Caco-2 (cell line): ENCODE data around the gene RYR2. TPM values are rescaled to one million over a fixed set of nuclear protein-coding genes. Genes with fewer than 3 reads are reported as not detected.

Source experiments
- BruUV-seq: library from RNA; stranded (reverse); fragments of 400-500 nt; replicated peaks from 2 replicates; lab custom pipeline; 2021; lab: Mats Ljungman, UMichigan
- CTCF ChIA-PET: fragments of 300-600 bp; sonication (Branson Sonifier 250); formaldehyde crosslinking; loops from one replicate; lab custom pipeline; 2022; ENCODE audit warnings: antibody characterized with exemption; lab: Charles Lee
- POLR2A ChIA-PET: fragments of 300-600 bp; sonication (Branson Sonifier 250); formaldehyde crosslinking; loops from one replicate; lab custom pipeline; 2022; ENCODE audit warnings: antibody characterized with exemption; lab: Charles Lee
- DNase-seq, 2 experiments: peaks; one replicate each; pipeline versions ENCODE4 v3.0.0 to v3.0.0-alpha.2; 2020 to 2022
- H3K27me3 ChIP-seq: replicated peaks from 2 replicates; pipeline ENCODE4 v1.6.0; 2011; ENCODE audit warnings: low read length; ENCODE audit not compliant: control insufficient read depth, insufficient read depth
- H3K36me3 ChIP-seq: 2 replicates; pipeline ENCODE4 v1.5.1; 2011; ENCODE audit warnings: low read length; ENCODE audit not compliant: control insufficient read depth, insufficient read depth
- H3K4me1 ChIP-seq: fragments of 250-450 bp; sonication (Bioruptor Pico); 2 replicates; pipeline ENCODE4 v1.5.1; 2020; ENCODE audit warnings: mild to moderate bottlenecking
- H3K4me3 ChIP-seq: 2 replicates; pipeline ENCODE4 v1.5.1; 2011; ENCODE audit warnings: low read depth, mild to moderate bottlenecking, control low read depth, low read length
- H3K9me3 ChIP-seq: fragments of 250-450 bp; sonication (Bioruptor Pico); 2 replicates; pipeline ENCODE4 v1.5.1; 2020; ENCODE audit warnings: mild to moderate bottlenecking, moderate library complexity
- H3K27ac Mint-ChIP-seq: one replicate; pipeline ENCODE4 v1.8.0; 2022; ENCODE audit warnings: mixed read lengths; ENCODE audit not compliant: unreplicated experiment
- H3K27me3 Mint-ChIP-seq: one replicate; pipeline ENCODE4 v1.8.0; 2022; ENCODE audit warnings: mixed read lengths; ENCODE audit not compliant: insufficient read depth, unreplicated experiment
- H3K36me3 Mint-ChIP-seq: one replicate; pipeline ENCODE4 v1.8.0; 2022; ENCODE audit warnings: mild to moderate bottlenecking, mixed read lengths; ENCODE audit not compliant: insufficient read depth, unreplicated experiment
- H3K4me1 Mint-ChIP-seq: one replicate; pipeline ENCODE4 v1.8.0; 2022; ENCODE audit warnings: low read depth, mixed read lengths; ENCODE audit not compliant: unreplicated experiment
- H3K4me3 Mint-ChIP-seq: one replicate; pipeline ENCODE4 v1.8.0; 2022; ENCODE audit warnings: mild to moderate bottlenecking, moderate library complexity, mixed read lengths; ENCODE audit not compliant: unreplicated experiment
- H3K9me3 Mint-ChIP-seq: one replicate; pipeline ENCODE4 v1.8.0; 2022; ENCODE audit warnings: mixed read lengths; ENCODE audit not compliant: unreplicated experiment
- CTCF ChIP-seq, 2 experiments: fragments of 200-600 bp in 1 of 2; IDR thresholded peaks; 1 replicate in 1 of 2; 2 replicates in 1 of 2; pipeline versions ENCODE4 v1.5.1 to v1.8.0; 2011 to 2022; ENCODE audit warnings: antibody characterized with exemption in 1 of 2, control low read depth in 1 of 2, inconsistent platforms in 1 of 2, low read depth in 1 of 2, low read length in 1 of 2, mild to moderate bottlenecking in 1 of 2, moderate library complexity in 1 of 2; ENCODE audit not compliant: insufficient read depth in 1 of 2, severe bottlenecking in 1 of 2, unreplicated experiment in 1 of 2
- intact Hi-C: fragments of 100-400 bp; cut with micrococcal nuclease; formaldehyde crosslinking; loops from one replicate; pipeline ENCODE4 v1.10.0; 2022; ENCODE audit not compliant: unreplicated experiment
- total RNA-seq: library from RNA; stranded (reverse); gene quantifications from 2 replicates; pipeline ENCODE4 v1.2.3, GENCODE V29; 2022

Gene RYR2
- total RNA-seq, 1 experiment from 2014 or later = 3.4 TPM

DNA sequence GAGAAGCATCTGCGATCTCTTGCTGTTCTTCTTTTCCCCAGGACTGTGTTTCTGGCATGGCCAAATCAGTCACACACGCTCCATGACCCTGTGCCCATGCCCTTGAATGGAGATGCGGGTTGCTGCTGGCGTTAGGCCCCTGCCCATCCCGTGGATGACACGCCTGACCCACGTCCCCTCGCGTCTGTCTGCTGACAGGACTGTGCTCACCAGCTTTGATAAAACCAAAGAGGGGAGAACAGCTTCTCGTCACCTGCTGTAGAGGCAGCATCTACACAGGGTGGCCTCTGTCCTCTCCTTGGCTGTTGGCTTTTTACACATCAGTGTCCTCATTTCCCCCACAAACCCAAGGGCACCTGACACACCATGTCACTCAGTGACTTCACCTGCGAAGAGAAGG is 44.6 kb upstream of the RYR2 start:
- BruUV-seq = no TSS peak
- Mint-ChIP-seq H3K4me1 (no peaks in the 10 kb centered on the region), H3K27ac (no peak overlapping the region), H3K27me3 (peaks cover 13% of the 10 kb centered on the region), H3K4me3 (no peak overlapping the region), H3K9me3 (no peaks in the 10 kb centered on the region), H3K36me3 (no peaks in the 10 kb centered on the region)
- ChIA-PET CTCF (interaction anchor here (0.6 kb wide), 1 partner anchor 25 kb away, joined by 3 read pairs; no protein-coding TSS in a partner anchor), POLR2A (interaction anchor here (0.6 kb wide), 1 partner anchor 143 kb away, joined by 3 read pairs; no protein-coding TSS in a partner anchor)
- no peak for DNase-seq
- no peaks in the 10 kb centered on the region for H3K9me3 ChIP-seq
- no peaks in the 10 kb centered on the region; the same call in 1 of the 2 replicates for H3K27me3 ChIP-seq
- H3K4me1 ChIP-seq = no peaks in the 10 kb centered on the region
- H3K4me3 ChIP-seq = no peak overlapping the region
- no peak for TF ChIP-seq CTCF (IDR thresholded peaks at IDR 0.05; ENCODE audit: insufficient read depth in 1 of 2, low read depth in 1 of 2, low read length in 1 of 2, severe bottlenecking in 1 of 2, unreplicated experiment in 1 of 2)
- no peaks in the 10 kb centered on the region for H3K36me3 ChIP-seq
- intact Hi-C loops = no loop called here

DNA sequence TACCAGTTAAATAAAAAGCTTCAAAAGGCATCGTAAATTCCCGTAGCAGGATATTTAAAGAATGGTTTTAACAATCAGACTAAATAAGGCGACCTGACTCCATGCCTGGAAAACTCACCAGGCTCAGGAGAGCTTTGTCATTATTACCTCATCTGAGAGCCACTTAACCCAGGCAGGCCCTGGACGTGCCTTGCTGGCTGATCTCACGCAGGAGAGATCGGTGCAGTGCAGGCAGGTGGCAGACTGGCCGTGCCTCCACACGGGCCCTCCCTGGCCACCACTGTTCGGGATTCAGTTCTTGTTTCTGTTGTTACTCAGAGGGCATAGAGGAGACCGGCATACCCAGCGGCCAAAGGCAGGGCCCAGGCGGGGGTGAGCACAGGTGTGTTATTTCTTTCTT is 44.1 kb upstream of the RYR2 start:
- Mint-ChIP-seq H3K27ac (no peak overlapping the region), H3K4me3 (no peak overlapping the region), H3K9me3 (no peaks in the 10 kb centered on the region), H3K27me3 (peaks cover 13% of the 10 kb centered on the region), H3K36me3 (no peaks in the 10 kb centered on the region), H3K4me1 (no peaks in the 10 kb centered on the region)
- no peaks in the 10 kb centered on the region for H3K9me3 ChIP-seq
- no peaks in the 10 kb centered on the region for H3K4me1 ChIP-seq
- DNase-seq = no peak
- H3K27me3 ChIP-seq = no peaks in the 10 kb centered on the region; the same call in 1 of the 2 replicates
- BruUV-seq = no TSS peak
- H3K36me3 ChIP-seq = no peaks in the 10 kb centered on the region
- intact Hi-C loops = no loop called here
- POLR2A ChIA-PET = interaction anchor here (0.6 kb wide), 1 partner anchor 142 kb away, joined by 3 read pairs; no protein-coding TSS in a partner anchor
- H3K4me3 ChIP-seq = no peak overlapping the region
- TF ChIP-seq CTCF (IDR thresholded peaks at IDR 0.05; ENCODE audit: insufficient read depth in 1 of 2, low read depth in 1 of 2, low read length in 1 of 2, severe bottlenecking in 1 of 2, unreplicated experiment in 1 of 2) = no peak
- CTCF ChIA-PET = no interaction called here

- Histone ChIP-seq H3K4me1 (no peaks in the 10 kb centered on the region), H3K9me3 (no peaks in the 10 kb centered on the region), H3K27me3 (no peaks in the 10 kb centered on the region; the same call in 1 of the 2 replicates), H3K36me3 (no peaks in the 10 kb centered on the region), H3K4me3 (no peak overlapping the region)
- Mint-ChIP-seq H3K27ac (no peak overlapping the region), H3K36me3 (no peaks in the 10 kb centered on the region), H3K4me3 (no peak overlapping the region), H3K4me1 (no peaks in the 10 kb centered on the region), H3K9me3 (no peaks in the 10 kb centered on the region), H3K27me3 (peaks cover 19% of the 10 kb centered on the region)
- POLR2A ChIA-PET = no interaction called here
- DNase-seq = no peak
- intact Hi-C loops = no loop called here
- CTCF ChIA-PET = no interaction called here
- no TSS peak for BruUV-seq
- TF ChIP-seq CTCF (IDR thresholded peaks at IDR 0.05; ENCODE audit: insufficient read depth in 1 of 2, low read depth in 1 of 2, low read length in 1 of 2, severe bottlenecking in 1 of 2, unreplicated experiment in 1 of 2) = no peak
Measured at GRCh38 chr1:236998546-236998945, 43.4 kb upstream of the RYR2 start.
